Lower leg skin (tissue), 3 donors: ENCODE results near the gene TESK2.

Experiments used
- POLR2A ChIP-seq, 2 donors: fragments of 450-650 bp; IDR thresholded peaks; one replicate each; pipeline ENCODE4 v1.6.1; 2016 to 2017; ENCODE audit warnings: antibody characterized with exemption in 2 of 2, mild to moderate bottlenecking in 1 of 2, moderate library complexity in 1 of 2
- TF ChIP-seq, protein P1 (sequence below), 3 donors: fragments of 450-650 bp; IDR thresholded peaks; one replicate each; pipeline ENCODE4 v1.5.1; 2016; ENCODE audit warnings: antibody characterized with exemption in 3 of 3, mild to moderate bottlenecking in 3 of 3, moderate library complexity in 2 of 3

DNA sequence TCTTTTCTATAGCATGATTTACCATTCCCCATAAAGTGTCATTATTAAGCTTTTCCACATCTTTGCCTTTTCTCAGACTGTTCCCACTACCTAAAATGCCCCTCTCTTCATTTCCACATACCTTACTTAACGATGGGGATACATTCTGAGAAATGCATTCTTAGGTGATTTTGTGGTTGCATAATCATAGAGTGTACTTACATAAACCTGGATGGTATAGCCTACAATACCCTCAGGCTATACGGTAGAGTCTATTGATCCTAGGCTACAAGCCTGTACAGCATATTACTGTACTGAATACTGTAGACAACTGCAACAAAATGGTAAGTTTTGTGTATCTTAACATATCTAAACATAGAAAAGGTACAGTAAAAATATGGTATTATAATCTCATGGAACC lies 95.9 kb downstream of the TESK2 start:
- TF ChIP-seq, protein P1, sequence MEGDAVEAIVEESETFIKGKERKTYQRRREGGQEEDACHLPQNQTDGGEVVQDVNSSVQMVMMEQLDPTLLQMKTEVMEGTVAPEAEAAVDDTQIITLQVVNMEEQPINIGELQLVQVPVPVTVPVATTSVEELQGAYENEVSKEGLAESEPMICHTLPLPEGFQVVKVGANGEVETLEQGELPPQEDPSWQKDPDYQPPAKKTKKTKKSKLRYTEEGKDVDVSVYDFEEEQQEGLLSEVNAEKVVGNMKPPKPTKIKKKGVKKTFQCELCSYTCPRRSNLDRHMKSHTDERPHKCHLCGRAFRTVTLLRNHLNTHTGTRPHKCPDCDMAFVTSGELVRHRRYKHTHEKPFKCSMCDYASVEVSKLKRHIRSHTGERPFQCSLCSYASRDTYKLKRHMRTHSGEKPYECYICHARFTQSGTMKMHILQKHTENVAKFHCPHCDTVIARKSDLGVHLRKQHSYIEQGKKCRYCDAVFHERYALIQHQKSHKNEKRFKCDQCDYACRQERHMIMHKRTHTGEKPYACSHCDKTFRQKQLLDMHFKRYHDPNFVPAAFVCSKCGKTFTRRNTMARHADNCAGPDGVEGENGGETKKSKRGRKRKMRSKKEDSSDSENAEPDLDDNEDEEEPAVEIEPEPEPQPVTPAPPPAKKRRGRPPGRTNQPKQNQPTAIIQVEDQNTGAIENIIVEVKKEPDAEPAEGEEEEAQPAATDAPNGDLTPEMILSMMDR (IDR thresholded peaks at IDR 0.05): no peak
- no peak for TF ChIP-seq POLR2A (IDR thresholded peaks at IDR 0.05)
